HCT116 (cell line): Measurements from ENCODE around the gene LRP4. TPM values are rescaled to one million over a fixed set of nuclear protein-coding genes. Genes with fewer than 3 reads are reported as not detected.

Source experiments
- ATAC-seq: fragments of 200-7000 bp; cut with Tn5 transposase; 2 replicates; pipeline ENCODE4 v1.9.1; 2020; ENCODE audit warnings: mild to moderate bottlenecking, moderate library complexity
- BruUV-seq: library from RNA; stranded (reverse); fragments of 400-500 nt; replicated peaks from 2 replicates; lab custom pipeline; 2021; lab: Mats Ljungman, UMichigan
- CTCF ChIA-PET: fragments of 300-600 bp; sonication (Branson Sonifier 250); formaldehyde crosslinking; loops from one replicate; lab custom pipeline; 2021; ENCODE audit warnings: antibody characterized with exemption; lab: Charles Lee
- POLR2A ChIA-PET: fragments of 300-600, 350-600 bp; sonication (Branson Sonifier 250); formaldehyde crosslinking; loops from one replicate; lab custom pipeline; 2021; ENCODE audit warnings: antibody characterized with exemption; lab: Charles Lee
- RAD21 ChIA-PET, 2 experiments: fragments of 300-600 bp; sonication (Branson Sonifier 250); formaldehyde crosslinking; loops; one replicate each; lab custom pipeline; 2023; ENCODE audit warnings: low total read pairs in 2 of 2; ENCODE audit not compliant: uncharacterized antibody in 2 of 2, unreplicated experiment in 2 of 2, low non-redundant PET in 1 of 2; lab: Charles Lee
- DNase-seq: peaks from one replicate; pipeline ENCODE4 v3.0.0-alpha.2; 2010; ENCODE audit warnings: low read depth, low spot score
- H2AFZ ChIP-seq: fragments of 200-600 bp; shearing (Covaris generic), sonication (generic); 2 replicates; pipeline ENCODE4 v1.6.1; 2017; ENCODE audit warnings: low read depth, mixed run types, mixed read lengths, antibody characterized with exemption, low read length; ENCODE audit not compliant: poor library complexity, severe bottlenecking
- H3K27ac ChIP-seq: 2 replicates; pipeline ENCODE4 v1.5.1; 2012; ENCODE audit warnings: low read depth, low read length
- H3K27me3 ChIP-seq: fragments of 200-600 bp; sonication (generic); 2 replicates; pipeline ENCODE4 v1.6.1; 2016; ENCODE audit warnings: mixed run types, low read length, mixed read lengths; ENCODE audit not compliant: insufficient read depth
- H3K36me3 ChIP-seq, 2 experiments: fragments of 200-500 bp in 1 of 2; fragments of 200-600 bp in 1 of 2; sonication (Bioruptor generic) in 1 of 2; sonication (generic) in 1 of 2; 2 replicates each; pipeline versions ENCODE4 v1.5.1 to v1.6.1; 2014 to 2016; ENCODE audit warnings: low read length in 2 of 2, inconsistent platforms in 1 of 2, mixed read lengths in 1 of 2, mixed run types in 1 of 2; ENCODE audit not compliant: insufficient read depth in 2 of 2, control insufficient read depth in 1 of 2
- H3K4me1 ChIP-seq, 2 experiments: fragments of 200-600 bp in 1 of 2; sonication (generic) in 1 of 2; 2 replicates each; pipeline versions ENCODE4 v1.5.1 to v1.6.1; 2012 to 2017; ENCODE audit warnings: low read length in 2 of 2, inconsistent platforms in 1 of 2, mild to moderate bottlenecking in 1 of 2, mixed read lengths in 1 of 2, mixed run types in 1 of 2, moderate library complexity in 1 of 2; ENCODE audit not compliant: insufficient read depth in 2 of 2, control insufficient read depth in 1 of 2
- H3K4me2 ChIP-seq: fragments of 200-600 bp; sonication (generic); 2 replicates; pipeline ENCODE4 v1.6.1; 2017; ENCODE audit warnings: mixed run types, low read length, mixed read lengths
- H3K4me3 ChIP-seq, 2 experiments: fragments of 200-600 bp in 1 of 2; sonication (generic) in 1 of 2; replicated peaks in 1 of 2; 2 replicates each; pipeline ENCODE4 v1.5.1; 2011 to 2016; ENCODE audit warnings: low read length in 2 of 2, control low read depth in 1 of 2, low read depth in 1 of 2, mild to moderate bottlenecking in 1 of 2, mixed read lengths in 1 of 2, mixed run types in 1 of 2
- H3K79me2 ChIP-seq: fragments of 200-600 bp; sonication (generic); 2 replicates; pipeline ENCODE4 v1.6.1; 2017; ENCODE audit warnings: mild to moderate bottlenecking, mixed run types, low read length, moderate library complexity, mixed read lengths; ENCODE audit not compliant: insufficient read depth
- H3K9ac ChIP-seq: fragments of 200-600 bp; sonication (generic); 2 replicates; pipeline ENCODE4 v1.6.1; 2016; ENCODE audit warnings: low read length, mixed read lengths
- H3K9me2 ChIP-seq: fragments of 200-600 bp; sonication (generic), shearing (Covaris generic); 2 replicates; pipeline ENCODE4 v1.6.1; 2017; ENCODE audit warnings: mixed run types, mild to moderate bottlenecking, moderate library complexity; ENCODE audit not compliant: insufficient read depth
- H3K9me3 ChIP-seq, 2 experiments: fragments of 200-500 bp in 1 of 2; fragments of 200-600 bp in 1 of 2; sonication (Bioruptor generic) in 1 of 2; sonication (generic) in 1 of 2; 2 replicates each; pipeline ENCODE4 v1.6.1; 2014 to 2017; ENCODE audit warnings: low read length in 2 of 2, mixed read lengths in 2 of 2, inconsistent platforms in 1 of 2, low read depth in 1 of 2, mild to moderate bottlenecking in 1 of 2, mixed run types in 1 of 2, moderate library complexity in 1 of 2; ENCODE audit not compliant: control insufficient read depth in 1 of 2, insufficient read depth in 1 of 2
- H4K20me1 ChIP-seq: fragments of 200-600 bp; sonication (generic), shearing (Covaris generic); 2 replicates; pipeline ENCODE4 v1.6.1; 2017; ENCODE audit warnings: mixed run types, mild to moderate bottlenecking, moderate library complexity; ENCODE audit not compliant: insufficient read depth
- CBX3 ChIP-seq: IDR thresholded peaks from 2 replicates; pipeline ENCODE4 v1.6.1; 2012; ENCODE audit warnings: low read depth
- EGR1 ChIP-seq: IDR thresholded peaks from 2 replicates; pipeline ENCODE4 v1.6.1; 2012; ENCODE audit warnings: low read depth
- ELF1 ChIP-seq: IDR thresholded peaks from 2 replicates; pipeline ENCODE4 v1.6.1; 2012; ENCODE audit warnings: low read depth, borderline replicate concordance
- EZH2 ChIP-seq: fragments of 200-600 bp; sonication (generic); IDR thresholded peaks from 2 replicates; pipeline ENCODE4 v1.6.1; 2017; ENCODE audit warnings: antibody characterized with exemption, mixed run types
- POLR2AphosphoS5 ChIP-seq: IDR thresholded peaks from 2 replicates; pipeline ENCODE4 v1.6.1; 2011; ENCODE audit warnings: mild to moderate bottlenecking, low read depth, low read length, moderate library complexity
- SIN3A ChIP-seq: IDR thresholded peaks from 2 replicates; pipeline ENCODE4 v1.6.1; 2012; ENCODE audit warnings: low read depth
- TCF7L2 ChIP-seq: IDR thresholded peaks from 2 replicates; pipeline ENCODE4 v1.7.0; 2011; ENCODE audit warnings: borderline replicate concordance, inconsistent platforms; ENCODE audit not compliant: insufficient read depth, insufficient read length; ENCODE audit errors: extremely low read depth
- YY1 ChIP-seq: IDR thresholded peaks from 2 replicates; pipeline ENCODE4 v1.6.1; 2011; ENCODE audit warnings: low read length, low read depth, moderate library complexity, mild to moderate bottlenecking; ENCODE audit not compliant: insufficient replicate concordance; ENCODE audit errors: extremely low read depth
- ZFX ChIP-seq: fragments of 450-650 bp; IDR thresholded peaks from 2 replicates; pipeline ENCODE4 v1.6.1; 2017
- intact Hi-C: fragments of 100-400 bp; cut with micrococcal nuclease; formaldehyde crosslinking; loops from 2 replicates; pipeline ENCODE4 v1.10.0; 2022
- total RNA-seq: library from RNA; stranded (reverse); gene quantifications from one replicate; pipeline ENCODE4 v1.2.1, GENCODE V29; 2021; ENCODE audit not compliant: unreplicated experiment
- TF ChIP-seq, protein P1 (sequence below), 3 experiments: fragments of 200-600 bp in 1 of 3; sonication (generic) in 1 of 3; IDR thresholded peaks in 2 of 3; conservative IDR thresholded peaks in 1 of 3; 2 replicates each; pipeline ENCODE4 v1.5.1; 2012 to 2017; ENCODE audit warnings: low read depth in 2 of 3, low read length in 2 of 3, antibody characterized with exemption in 1 of 3, borderline replicate concordance in 1 of 3, control low read depth in 1 of 3, mild to moderate bottlenecking in 1 of 3, mixed read lengths in 1 of 3, mixed run types in 1 of 3, moderate library complexity in 1 of 3; ENCODE audit not compliant: insufficient read depth in 1 of 3
- TF ChIP-seq, protein P2 (sequence below): IDR thresholded peaks from 2 replicates; pipeline ENCODE4 v1.6.1; 2011; ENCODE audit warnings: mild to moderate bottlenecking, low read length, moderate library complexity; ENCODE audit not compliant: insufficient replicate concordance; ENCODE audit errors: extremely low read depth

Gene LRP4
- total RNA-seq, 1 experiment from 2014 or later: 7.4 TPM

DNA sequence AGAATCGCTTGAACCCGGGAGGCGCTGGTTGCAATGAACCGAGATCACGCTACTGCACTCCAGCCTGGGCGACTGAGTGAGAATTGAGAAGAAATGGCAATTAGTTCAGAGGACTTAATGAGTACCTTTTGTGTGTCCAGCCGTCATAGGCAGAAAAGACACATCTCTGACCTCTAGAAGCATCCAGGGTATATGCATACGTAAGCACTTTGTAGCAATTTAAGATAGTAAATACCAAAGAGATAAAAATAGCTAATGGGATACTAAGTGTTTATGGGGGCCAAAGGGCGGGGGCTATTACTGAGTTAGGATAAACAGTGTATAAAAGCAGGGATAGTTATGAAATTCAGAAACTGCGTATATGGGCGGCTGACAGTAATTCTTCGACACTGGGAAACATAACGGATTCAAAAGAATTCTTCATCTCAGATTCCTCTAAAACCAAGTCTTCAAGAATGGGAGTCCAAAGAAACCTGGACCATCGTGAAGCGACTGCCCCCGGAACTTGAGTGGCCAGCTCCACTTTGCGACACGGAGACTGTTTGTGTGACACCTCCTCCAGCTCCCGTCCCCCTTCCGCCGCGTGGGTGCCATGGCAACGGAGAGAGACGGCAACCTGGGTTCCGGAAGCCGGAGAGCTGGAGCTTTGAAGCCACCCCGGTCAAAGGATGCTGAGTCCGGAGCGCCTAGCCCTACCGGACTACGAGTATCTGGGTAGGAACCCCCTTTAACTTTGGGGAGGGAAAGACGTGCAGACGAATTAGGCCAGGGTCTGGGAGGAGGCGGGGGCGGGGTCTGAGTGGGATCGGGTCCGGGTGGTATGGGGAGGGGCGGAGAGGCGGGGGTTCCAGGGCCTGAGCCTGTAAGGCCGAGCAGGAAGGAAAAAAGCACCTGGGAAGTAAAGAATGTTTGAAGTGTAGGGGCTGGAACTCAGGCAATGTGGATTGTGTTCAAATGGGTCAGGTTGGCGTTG lies 18.1 kb upstream of the LRP4 start, which contains the start of gene CSTPP1:
CSTPP1 (plus strand) TSS at position 624 of the 973 bp plus-strand sequence; CDS start at position 669, 45 bp downstream.
- H3K27ac ChIP-seq: 0 out of 2 replicates have a peak within 1 kb of the TSS, but pooled peaks have one; percentile 14
- ChIA-PET CTCF (no interaction called here), RAD21 (interaction anchor here in 1 of 2 experiments (0.6 to 0.7 kb wide), 2 partner anchors 44 to 215 kb away, joined by 3 to 4 read pairs; no protein-coding TSS in a partner anchor), POLR2A (interaction anchor here (0.6 kb wide), 1 partner anchor 312 kb away, joined by 8 read pairs; no protein-coding TSS in a partner anchor)
- H3K4me2 ChIP-seq: peak within 1 kb of the TSS; percentile 82
- no peaks in the 10 kb centered on the region for H3K9me2 ChIP-seq
- peak; percentile 85 for DNase-seq
- no TSS peak for BruUV-seq
- H3K27me3 ChIP-seq: no peaks in the 10 kb centered on the region
- peak; percentile 93 for ATAC-seq
- peak within 1 kb of the TSS; percentile 99 for H2AFZ ChIP-seq
- H3K36me3 ChIP-seq: no peaks in the 10 kb centered on the region
- peaks cover 12% of the 10 kb centered on the region; the same call in 1 of the 2 replicates for H3K79me2 ChIP-seq
- peak within 1 kb of the TSS; percentile 61 for H3K9ac ChIP-seq
- TF ChIP-seq YY1: peak; percentile 77
- TF ChIP-seq SIN3A: no peak
- TF ChIP-seq ZFX: peak; percentile 36; the same call in 1 of the 2 replicates
- TF ChIP-seq, protein P1, sequence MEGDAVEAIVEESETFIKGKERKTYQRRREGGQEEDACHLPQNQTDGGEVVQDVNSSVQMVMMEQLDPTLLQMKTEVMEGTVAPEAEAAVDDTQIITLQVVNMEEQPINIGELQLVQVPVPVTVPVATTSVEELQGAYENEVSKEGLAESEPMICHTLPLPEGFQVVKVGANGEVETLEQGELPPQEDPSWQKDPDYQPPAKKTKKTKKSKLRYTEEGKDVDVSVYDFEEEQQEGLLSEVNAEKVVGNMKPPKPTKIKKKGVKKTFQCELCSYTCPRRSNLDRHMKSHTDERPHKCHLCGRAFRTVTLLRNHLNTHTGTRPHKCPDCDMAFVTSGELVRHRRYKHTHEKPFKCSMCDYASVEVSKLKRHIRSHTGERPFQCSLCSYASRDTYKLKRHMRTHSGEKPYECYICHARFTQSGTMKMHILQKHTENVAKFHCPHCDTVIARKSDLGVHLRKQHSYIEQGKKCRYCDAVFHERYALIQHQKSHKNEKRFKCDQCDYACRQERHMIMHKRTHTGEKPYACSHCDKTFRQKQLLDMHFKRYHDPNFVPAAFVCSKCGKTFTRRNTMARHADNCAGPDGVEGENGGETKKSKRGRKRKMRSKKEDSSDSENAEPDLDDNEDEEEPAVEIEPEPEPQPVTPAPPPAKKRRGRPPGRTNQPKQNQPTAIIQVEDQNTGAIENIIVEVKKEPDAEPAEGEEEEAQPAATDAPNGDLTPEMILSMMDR (IDR thresholded peaks at IDR 0.05 in 2 of 3, conservative IDR thresholded peaks at IDR 0.05 in 1 of 3; ENCODE audit: borderline replicate concordance in 1 of 3, insufficient read depth in 1 of 3, low read depth in 2 of 3, low read length in 2 of 3): no peak
- TF ChIP-seq CBX3: peak; percentile 84; the same call in 1 of the 2 replicates
- TF ChIP-seq POLR2AphosphoS5: peak; percentile 36; the same call in 1 of the 2 replicates
- TF ChIP-seq EGR1: 0 out of 2 replicates have a peak, but pooled peaks have one; percentile 37
- peak; percentile 44; the same call in 1 of the 2 replicates for TF ChIP-seq ELF1
- TF ChIP-seq, protein P2, sequence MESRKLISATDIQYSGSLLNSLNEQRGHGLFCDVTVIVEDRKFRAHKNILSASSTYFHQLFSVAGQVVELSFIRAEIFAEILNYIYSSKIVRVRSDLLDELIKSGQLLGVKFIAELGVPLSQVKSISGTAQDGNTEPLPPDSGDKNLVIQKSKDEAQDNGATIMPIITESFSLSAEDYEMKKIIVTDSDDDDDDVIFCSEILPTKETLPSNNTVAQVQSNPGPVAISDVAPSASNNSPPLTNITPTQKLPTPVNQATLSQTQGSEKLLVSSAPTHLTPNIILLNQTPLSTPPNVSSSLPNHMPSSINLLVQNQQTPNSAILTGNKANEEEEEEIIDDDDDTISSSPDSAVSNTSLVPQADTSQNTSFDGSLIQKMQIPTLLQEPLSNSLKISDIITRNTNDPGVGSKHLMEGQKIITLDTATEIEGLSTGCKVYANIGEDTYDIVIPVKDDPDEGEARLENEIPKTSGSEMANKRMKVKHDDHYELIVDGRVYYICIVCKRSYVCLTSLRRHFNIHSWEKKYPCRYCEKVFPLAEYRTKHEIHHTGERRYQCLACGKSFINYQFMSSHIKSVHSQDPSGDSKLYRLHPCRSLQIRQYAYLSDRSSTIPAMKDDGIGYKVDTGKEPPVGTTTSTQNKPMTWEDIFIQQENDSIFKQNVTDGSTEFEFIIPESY: no peak
- no peak for TF ChIP-seq EZH2
- peak; percentile 84 for TF ChIP-seq TCF7L2
- intact Hi-C loops: no loop called here
- H4K20me1 ChIP-seq: no peaks in the 10 kb centered on the region
- H3K4me3 ChIP-seq: peak within 1 kb of the TSS; percentile 69 to 76
- no peaks in the 10 kb centered on the region for H3K9me3 ChIP-seq
- H3K4me1 ChIP-seq: peaks cover 0 to 8% of the 10 kb centered on the region in 2 experiments; a peak in 1 of 4 replicates
